Chondrocyte (in vitro differentiated cells): ENCODE results near the gene BATF2. TPM values are rescaled to one million over a fixed set of nuclear protein-coding genes. Genes with fewer than 3 reads are reported as not detected.

Experiments used
- DNase-seq: peaks from one replicate; pipeline ENCODE4 v3.0.0; 2021; ENCODE audit warnings: mixed read lengths, low spot score
- H3K27ac Mint-ChIP-seq: one replicate; pipeline ENCODE4 v1.8.0; 2021; ENCODE audit warnings: mild to moderate bottlenecking, moderate library complexity, mixed read lengths; ENCODE audit not compliant: unreplicated experiment
- H3K27me3 Mint-ChIP-seq: 2 replicates; pipeline ENCODE4 v1.8.0; 2021; ENCODE audit warnings: low read depth, mixed read lengths
- H3K36me3 Mint-ChIP-seq: 2 replicates; pipeline ENCODE4 v1.8.0; 2021; ENCODE audit warnings: low read depth, mixed read lengths
- H3K4me1 Mint-ChIP-seq: 2 replicates; pipeline ENCODE4 v1.8.0; 2021; ENCODE audit warnings: low read depth, mild to moderate bottlenecking, mixed read lengths
- H3K4me3 Mint-ChIP-seq: one replicate; pipeline ENCODE4 v1.8.0; 2021; ENCODE audit warnings: mild to moderate bottlenecking, moderate library complexity, mixed read lengths; ENCODE audit not compliant: unreplicated experiment
- H3K9me3 Mint-ChIP-seq: 2 replicates; pipeline ENCODE4 v1.8.0; 2021; ENCODE audit warnings: low read depth, mixed read lengths
- total RNA-seq: library from RNA; stranded (reverse); gene quantifications from 3 replicates; pipeline ENCODE4 v1.2.1, GENCODE V29; 2021
- TF ChIP-seq, protein P1 (sequence below): fragments of 200-600 bp; sonication (generic); IDR thresholded peaks from 2 replicates; pipeline ENCODE4 v1.5.0; 2021; ENCODE audit warnings: antibody characterized with exemption, mild to moderate bottlenecking, moderate library complexity

Gene BATF2
- total RNA-seq, 1 donor from 2014 or later, result not detected

DNA sequence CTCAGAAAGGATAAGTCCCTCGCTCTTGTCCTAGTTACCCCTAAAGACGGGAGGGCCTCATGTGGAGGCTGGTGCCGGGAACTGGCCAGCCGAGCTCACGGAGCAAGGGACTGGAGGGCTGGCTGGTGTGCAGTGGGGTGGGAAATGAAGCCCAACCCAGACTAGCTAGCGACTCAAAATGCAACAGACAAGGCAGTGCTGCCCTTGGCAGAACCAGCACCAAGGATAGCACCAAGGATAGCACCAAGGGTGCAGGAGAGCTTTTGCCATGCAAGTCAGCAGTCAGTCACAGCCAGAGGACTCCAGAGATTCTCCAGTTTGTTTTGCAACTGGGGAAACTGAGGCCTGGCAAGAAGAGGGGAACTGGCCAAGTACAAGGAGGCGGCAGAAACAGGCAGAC lies 6.5 kb upstream of the BATF2 start:
- no peak overlapping the region for H3K27ac Mint-ChIP-seq
- no peaks in the 10 kb centered on the region for H3K9me3 Mint-ChIP-seq
- DNase-seq, result no peak
- TF ChIP-seq, protein P1, sequence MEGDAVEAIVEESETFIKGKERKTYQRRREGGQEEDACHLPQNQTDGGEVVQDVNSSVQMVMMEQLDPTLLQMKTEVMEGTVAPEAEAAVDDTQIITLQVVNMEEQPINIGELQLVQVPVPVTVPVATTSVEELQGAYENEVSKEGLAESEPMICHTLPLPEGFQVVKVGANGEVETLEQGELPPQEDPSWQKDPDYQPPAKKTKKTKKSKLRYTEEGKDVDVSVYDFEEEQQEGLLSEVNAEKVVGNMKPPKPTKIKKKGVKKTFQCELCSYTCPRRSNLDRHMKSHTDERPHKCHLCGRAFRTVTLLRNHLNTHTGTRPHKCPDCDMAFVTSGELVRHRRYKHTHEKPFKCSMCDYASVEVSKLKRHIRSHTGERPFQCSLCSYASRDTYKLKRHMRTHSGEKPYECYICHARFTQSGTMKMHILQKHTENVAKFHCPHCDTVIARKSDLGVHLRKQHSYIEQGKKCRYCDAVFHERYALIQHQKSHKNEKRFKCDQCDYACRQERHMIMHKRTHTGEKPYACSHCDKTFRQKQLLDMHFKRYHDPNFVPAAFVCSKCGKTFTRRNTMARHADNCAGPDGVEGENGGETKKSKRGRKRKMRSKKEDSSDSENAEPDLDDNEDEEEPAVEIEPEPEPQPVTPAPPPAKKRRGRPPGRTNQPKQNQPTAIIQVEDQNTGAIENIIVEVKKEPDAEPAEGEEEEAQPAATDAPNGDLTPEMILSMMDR, result no peak
- H3K27me3 Mint-ChIP-seq, result no peaks in the 10 kb centered on the region
- peaks cover 9% of the 10 kb centered on the region for H3K4me1 Mint-ChIP-seq
- H3K4me3 Mint-ChIP-seq, result no peak overlapping the region
- H3K36me3 Mint-ChIP-seq, result no peaks in the 10 kb centered on the region

DNA sequence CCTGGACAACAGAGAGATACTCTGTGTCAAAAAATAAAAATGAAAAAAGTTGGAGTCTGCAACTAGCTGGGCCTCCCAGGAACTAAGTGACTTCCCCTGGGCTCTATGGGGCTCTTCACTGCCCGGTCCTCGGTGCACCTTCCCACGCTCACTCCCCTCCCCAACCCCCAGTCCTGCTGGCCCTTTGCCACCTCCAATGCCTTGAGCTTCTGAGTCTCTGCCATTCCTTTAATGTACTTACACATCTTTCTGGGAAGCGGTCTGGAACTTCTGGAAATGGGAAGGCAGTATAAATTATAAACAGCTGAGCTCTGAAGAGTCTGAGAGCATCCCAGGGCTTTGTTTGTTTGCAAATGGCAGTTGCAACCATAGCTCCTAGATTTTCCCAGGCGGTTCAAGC lies 5.9 kb upstream of the BATF2 start:
- no peak overlapping the region for H3K4me3 Mint-ChIP-seq
- no peaks in the 10 kb centered on the region for H3K27me3 Mint-ChIP-seq
- TF ChIP-seq, protein P1, result no peak
- H3K4me1 Mint-ChIP-seq, result peaks cover 9% of the 10 kb centered on the region
- no peak for DNase-seq
- no peaks in the 10 kb centered on the region for H3K36me3 Mint-ChIP-seq
- no peak overlapping the region for H3K27ac Mint-ChIP-seq
- no peaks in the 10 kb centered on the region for H3K9me3 Mint-ChIP-seq

DNA sequence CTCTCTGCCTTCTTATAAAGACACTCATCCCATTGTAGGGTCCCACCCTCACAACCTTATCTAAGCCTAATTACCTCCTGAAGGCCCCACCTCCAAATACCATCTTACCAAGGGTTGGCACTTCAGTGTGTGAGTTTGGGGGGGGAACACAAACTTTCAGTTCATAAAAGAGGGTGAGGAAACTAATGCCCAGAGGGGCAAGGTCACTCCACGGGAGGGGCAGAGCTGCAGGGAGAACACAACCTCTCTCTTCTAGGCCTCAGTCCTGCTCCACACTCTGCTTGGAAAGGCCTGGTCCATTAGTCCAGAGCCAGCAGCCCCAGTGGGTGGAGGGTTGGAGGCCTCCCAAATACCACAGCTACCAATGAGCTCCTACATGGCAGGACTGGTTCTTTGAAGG lies 2.7 kb upstream of the BATF2 start:
- Mint-ChIP-seq H3K4me3 (no peak overlapping the region), H3K9me3 (no peaks in the 10 kb centered on the region), H3K27me3 (no peaks in the 10 kb centered on the region), H3K4me1 (peaks cover 5% of the 10 kb centered on the region), H3K36me3 (no peaks in the 10 kb centered on the region), H3K27ac (no peak overlapping the region)
- TF ChIP-seq, protein P1, result no peak
- DNase-seq, result no peak

DNA sequence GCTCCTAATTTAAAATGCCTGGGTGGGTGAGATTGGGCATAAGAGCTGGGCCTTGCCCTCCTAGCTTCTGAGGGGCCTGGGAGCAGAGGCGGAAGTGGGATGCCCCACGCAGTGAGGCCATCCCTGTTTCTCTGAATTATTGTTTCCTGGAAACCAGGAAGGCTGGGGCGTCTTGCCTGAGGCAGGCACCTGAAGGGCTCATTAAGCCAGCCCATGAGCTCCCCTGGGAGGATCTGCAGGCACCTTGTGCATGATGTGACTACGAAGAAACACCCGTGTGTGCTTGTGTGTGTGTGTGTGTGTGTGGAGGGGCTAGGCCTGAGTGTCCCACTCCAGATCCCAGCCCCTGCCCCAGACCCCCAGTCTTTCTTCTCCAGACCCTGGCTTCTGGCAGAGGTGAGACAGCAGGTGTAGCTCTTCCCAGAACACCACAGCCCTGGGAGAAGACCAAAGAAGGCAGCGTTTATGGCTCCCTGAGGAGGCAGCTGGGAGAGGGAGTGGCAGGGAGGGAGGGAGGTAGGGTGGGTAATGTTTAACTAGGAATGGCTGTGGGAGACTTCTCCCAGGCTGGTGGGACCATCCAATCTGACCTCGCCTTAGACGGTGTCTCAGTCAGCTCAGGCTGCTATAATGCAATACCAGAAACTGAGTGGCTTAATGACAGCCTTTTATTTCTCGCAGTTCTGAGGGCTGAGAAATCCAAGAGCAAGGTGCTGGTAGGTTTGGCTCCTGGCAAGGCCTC lies 2.1 kb upstream of the BATF2 start:
- H3K27me3 Mint-ChIP-seq, result no peaks in the 10 kb centered on the region
- no peaks in the 10 kb centered on the region for H3K36me3 Mint-ChIP-seq
- no peak overlapping the region for H3K27ac Mint-ChIP-seq
- no peak overlapping the region for H3K4me3 Mint-ChIP-seq
- H3K4me1 Mint-ChIP-seq, result peaks cover 5% of the 10 kb centered on the region
- TF ChIP-seq, protein P1, result no peak
- no peak for DNase-seq
- H3K9me3 Mint-ChIP-seq, result no peaks in the 10 kb centered on the region

DNA sequence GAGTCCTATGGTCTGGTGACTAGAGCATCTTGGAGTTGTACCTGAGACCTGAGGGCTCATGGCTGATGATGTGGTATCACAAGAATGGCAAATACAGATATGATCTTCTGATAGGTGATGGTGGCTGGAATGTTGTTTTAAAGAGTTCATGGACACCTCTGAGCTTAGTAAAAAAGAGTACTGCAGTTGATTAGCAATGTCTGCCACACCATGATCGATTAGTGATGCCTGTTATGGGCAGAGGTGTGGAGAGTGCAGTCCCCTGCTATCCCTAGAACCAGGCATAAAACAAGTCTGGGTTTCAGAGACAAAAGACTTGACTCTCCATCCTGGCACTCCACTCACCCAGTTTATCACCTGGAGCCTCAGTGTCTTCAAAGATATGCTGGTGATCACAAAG lies 1.4 kb upstream of the BATF2 start:
- H3K27me3 Mint-ChIP-seq, result no peaks in the 10 kb centered on the region
- no peak overlapping the region for H3K4me3 Mint-ChIP-seq
- H3K9me3 Mint-ChIP-seq, result no peaks in the 10 kb centered on the region
- H3K36me3 Mint-ChIP-seq, result no peaks in the 10 kb centered on the region
- no peak for DNase-seq
- no peak overlapping the region for H3K27ac Mint-ChIP-seq
- H3K4me1 Mint-ChIP-seq, result peaks cover 5% of the 10 kb centered on the region
- TF ChIP-seq, protein P1, result no peak
